ENCODE results near the gene TSPAN4. TPM values are rescaled to one million over a fixed set of nuclear protein-coding genes. Genes with fewer than 3 reads are reported as not detected.

Gene TSPAN4
- total and polyA plus RNA-seq, 8 donors, result 10.5 to 116 (median 28.4) TPM

DNA sequence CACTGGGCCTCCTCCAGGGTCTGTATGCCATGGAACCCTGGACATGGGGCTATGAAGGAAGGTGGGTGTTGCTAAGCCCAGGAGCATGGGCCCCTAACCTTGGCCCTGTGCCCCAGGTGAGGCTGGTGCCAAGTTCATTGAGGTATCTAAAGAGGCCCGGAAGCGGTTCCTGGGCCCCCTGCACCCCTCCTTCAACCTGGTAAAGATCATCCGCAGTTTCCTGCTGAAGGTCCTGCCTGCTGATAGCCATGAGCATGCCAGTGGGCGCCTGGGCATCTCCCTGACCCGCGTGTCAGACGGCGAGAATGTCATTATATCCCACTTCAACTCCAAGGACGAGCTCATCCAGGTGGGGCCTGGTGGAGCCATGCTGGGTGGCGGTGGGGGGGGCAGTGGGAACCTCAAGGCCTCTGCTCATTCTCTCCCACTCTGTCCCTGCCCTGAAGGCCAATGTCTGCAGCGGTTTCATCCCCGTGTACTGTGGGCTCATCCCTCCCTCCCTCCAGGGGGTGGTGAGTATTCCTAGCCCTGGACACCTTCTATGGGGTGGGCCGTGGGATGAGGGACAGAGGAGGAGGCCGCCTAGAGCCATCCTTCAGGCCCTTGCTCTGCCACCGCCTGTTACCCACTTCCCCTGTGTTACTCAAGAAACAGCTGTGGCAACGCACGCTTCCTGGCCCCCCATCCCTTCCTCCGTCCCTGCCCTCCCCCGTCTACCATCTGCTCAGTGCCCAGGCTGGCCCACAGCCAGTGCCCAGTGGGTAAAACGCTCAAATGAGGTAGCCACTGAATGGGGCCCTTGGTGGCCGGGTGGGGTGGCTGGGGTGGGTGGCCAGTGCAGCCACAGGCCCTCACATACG lies 20.9 kb upstream of the TSPAN4 start:
- TF ChIP-seq, protein P1, sequence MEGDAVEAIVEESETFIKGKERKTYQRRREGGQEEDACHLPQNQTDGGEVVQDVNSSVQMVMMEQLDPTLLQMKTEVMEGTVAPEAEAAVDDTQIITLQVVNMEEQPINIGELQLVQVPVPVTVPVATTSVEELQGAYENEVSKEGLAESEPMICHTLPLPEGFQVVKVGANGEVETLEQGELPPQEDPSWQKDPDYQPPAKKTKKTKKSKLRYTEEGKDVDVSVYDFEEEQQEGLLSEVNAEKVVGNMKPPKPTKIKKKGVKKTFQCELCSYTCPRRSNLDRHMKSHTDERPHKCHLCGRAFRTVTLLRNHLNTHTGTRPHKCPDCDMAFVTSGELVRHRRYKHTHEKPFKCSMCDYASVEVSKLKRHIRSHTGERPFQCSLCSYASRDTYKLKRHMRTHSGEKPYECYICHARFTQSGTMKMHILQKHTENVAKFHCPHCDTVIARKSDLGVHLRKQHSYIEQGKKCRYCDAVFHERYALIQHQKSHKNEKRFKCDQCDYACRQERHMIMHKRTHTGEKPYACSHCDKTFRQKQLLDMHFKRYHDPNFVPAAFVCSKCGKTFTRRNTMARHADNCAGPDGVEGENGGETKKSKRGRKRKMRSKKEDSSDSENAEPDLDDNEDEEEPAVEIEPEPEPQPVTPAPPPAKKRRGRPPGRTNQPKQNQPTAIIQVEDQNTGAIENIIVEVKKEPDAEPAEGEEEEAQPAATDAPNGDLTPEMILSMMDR (IDR thresholded peaks at IDR 0.05), result no peak
- no peak for TF ChIP-seq POLR2A (IDR thresholded peaks at IDR 0.05)
- no peak for TF ChIP-seq POLR2AphosphoS5 (IDR thresholded peaks at IDR 0.05)
- no peak for TF ChIP-seq EP300 (IDR thresholded peaks at IDR 0.05)
- H3K4me3 ChIP-seq, result peak overlapping the region in 3 of 4 donors; percentile 72 to 96 (median 92)
- peaks cover 60 to 78% (median 72%) of the 10 kb centered on the region in 4 donors for H3K4me1 ChIP-seq
- 55 to 68% (median 62%) methylated on average over 21 to 22 of the region's 22 CpGs for WGBS, 5 donors
- no peaks in the 10 kb centered on the region for H3K9me3 ChIP-seq
- intact Hi-C loops (cut with DNase I; ENCODE audit: low total_unique reads), result no loop called here
- no peak for DNase-seq
- peaks cover 0 to 30% (median under 1%) of the 10 kb centered on the region in 3 donors for H3K27me3 ChIP-seq
- peak overlapping the region; percentile 94 to 98 (median 96) for H3K27ac ChIP-seq
- peaks cover 32 to 44% (median 43%) of the 10 kb centered on the region in 4 donors for H3K36me3 ChIP-seq

GRCh38 chr11:823441-824291 lies 19.0 kb upstream of the TSPAN4 start:
- H3K4me3 ChIP-seq, result peak overlapping the region in 1 of 4 donors; percentile 21
- peaks cover 0 to 49% (median 10%) of the 10 kb centered on the region in 3 donors for H3K27me3 ChIP-seq
- no peak for TF ChIP-seq POLR2A (IDR thresholded peaks at IDR 0.05)
- peak overlapping the region; percentile 89 to 96 (median 94) for H3K27ac ChIP-seq
- intact Hi-C loops (cut with DNase I; ENCODE audit: low total_unique reads), result no loop called here
- no peak for DNase-seq
- H3K36me3 ChIP-seq, result peaks cover 32 to 44% (median 43%) of the 10 kb centered on the region in 4 donors
- 76 to 85% (median 84%) methylated on average over 44 to 53 of the region's 53 CpGs for WGBS, 5 donors
- H3K9me3 ChIP-seq, result no peaks in the 10 kb centered on the region
- H3K4me1 ChIP-seq, result peaks cover 75 to 90% (median 87%) of the 10 kb centered on the region in 4 donors

GRCh38 chr11:824292-824880 lies 18.3 kb upstream of the TSPAN4 start:
- peak overlapping the region; percentile 89 to 96 (median 94) for H3K27ac ChIP-seq
- peaks cover 0 to 56% (median 17%) of the 10 kb centered on the region in 3 donors for H3K27me3 ChIP-seq
- peaks cover 78 to 93% (median 90%) of the 10 kb centered on the region in 4 donors for H3K4me1 ChIP-seq
- peak overlapping the region in 1 of 4 donors; percentile 21 for H3K4me3 ChIP-seq
- 33 to 86% (median 51%) methylated on average over 4 to 59 of the region's 59 CpGs for WGBS, 5 donors
- H3K36me3 ChIP-seq, result peaks cover 32 to 44% (median 43%) of the 10 kb centered on the region in 4 donors
- no peaks in the 10 kb centered on the region for H3K9me3 ChIP-seq
- intact Hi-C loops (cut with DNase I; ENCODE audit: low total_unique reads), result no loop called here
- TF ChIP-seq, protein P1 (IDR thresholded peaks at IDR 0.05), result no peak
- TF ChIP-seq POLR2AphosphoS5 (IDR thresholded peaks at IDR 0.05), result no peak
- no peak for TF ChIP-seq POLR2A (IDR thresholded peaks at IDR 0.05)
- TF ChIP-seq EP300 (IDR thresholded peaks at IDR 0.05), result no peak
- peak; percentile 78 to 81 for DNase-seq

DNA sequence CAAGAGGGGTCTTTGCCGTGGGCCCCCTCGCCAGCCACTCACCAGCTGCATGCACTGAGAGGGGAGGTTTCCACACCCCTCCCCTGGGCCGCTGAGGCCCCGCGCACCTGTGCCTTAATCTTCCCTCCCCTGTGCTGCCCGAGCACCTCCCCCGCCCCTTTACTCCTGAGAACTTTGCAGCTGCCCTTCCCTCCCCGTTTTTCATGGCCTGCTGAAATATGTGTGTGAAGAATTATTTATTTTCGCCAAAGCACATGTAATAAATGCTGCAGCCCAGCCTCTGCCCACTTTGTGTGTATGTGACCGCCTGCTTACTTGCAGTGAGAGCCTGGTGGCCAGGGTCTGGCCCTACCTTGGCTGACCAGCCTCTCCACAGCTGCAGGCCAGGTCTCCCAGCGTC lies 17.7 kb upstream of the TSPAN4 start:
- H3K27me3 ChIP-seq, result peaks cover 0 to 62% (median 23%) of the 10 kb centered on the region in 3 donors
- peaks cover 32 to 44% (median 43%) of the 10 kb centered on the region in 4 donors for H3K36me3 ChIP-seq
- TF ChIP-seq EP300 (IDR thresholded peaks at IDR 0.05) (no peak), POLR2AphosphoS5 (IDR thresholded peaks at IDR 0.05) (no peak), POLR2A (IDR thresholded peaks at IDR 0.05) (no peak)
- TF ChIP-seq, protein P1 (IDR thresholded peaks at IDR 0.05), result no peak
- peak overlapping the region; percentile 89 to 96 (median 94) for H3K27ac ChIP-seq
- 32 to 66% (median 53%) methylated on average over 10 to 11 of the region's 11 CpGs for WGBS, 5 donors
- H3K4me1 ChIP-seq, result peaks cover 84 to 99% (median 95%) of the 10 kb centered on the region in 4 donors
- H3K4me3 ChIP-seq, result peak overlapping the region in 1 of 4 donors; percentile 21
- intact Hi-C loops (cut with DNase I; ENCODE audit: low total_unique reads), result no loop called here
- DNase-seq, result peak in 1 of 2 donors; percentile 74
- no peaks in the 10 kb centered on the region for H3K9me3 ChIP-seq

Measured in stomach (tissue), 9 donors.